A549 (cell line): ENCODE results near the gene RPS6KC1. TPM values are rescaled to one million over a fixed set of nuclear protein-coding genes. Genes with fewer than 3 reads are reported as not detected.

Source experiments
- ATAC-seq, 2 experiments: fragments of 200-7000 bp in 1 of 2; fragments of >200 bp in 1 of 2; cut with Nextera tagmentation in 1 of 2; cut with Tn5 transposase in 1 of 2; 3 replicates each; pipeline versions ENCODE4 v1.8.0 to v1.9.1; 2018 to 2020; ENCODE audit warnings: mild to moderate bottlenecking in 1 of 2, moderate library complexity in 1 of 2
- CTCF ChIA-PET: fragments of 300-600 bp; sonication (Branson Sonifier 250); formaldehyde crosslinking; extraction: SDS; loops from one replicate; lab custom pipeline; 2021; ENCODE audit warnings: antibody characterized with exemption, inconsistent platforms; lab: Yijun Ruan, JAX
- POLR2A ChIA-PET: fragments of 350-600 bp; formaldehyde crosslinking; extraction: SDS; loops from one replicate; lab custom pipeline; 2021; ENCODE audit warnings: antibody characterized with exemption, inconsistent platforms; lab: Yijun Ruan, JAX
- DNase-seq, 2 experiments: peaks; one replicate each; pipeline versions ENCODE4 v3.0.0 to v3.0.0-alpha.2; 2011 to 2016; ENCODE audit warnings: low read depth in 1 of 2, low spot score in 1 of 2
- FAIRE-seq: peaks from 2 replicates; lab custom pipeline; 2011; peaks lifted over from hg19 to GRCh38; lab: Jason Lieb, UNC
- H3K27ac ChIP-seq, 2 experiments: fragments of >200 bp; sonication (Bioruptor Twin); formaldehyde crosslinking; 3 replicates each; pipeline ENCODE4 v1.5.1; 2016 to 2017
- H3K4me1 ChIP-seq: fragments of >200 bp; sonication (Bioruptor Twin); formaldehyde crosslinking; 3 replicates; pipeline ENCODE4 v1.6.1; 2016
- H3K4me2 ChIP-seq: fragments of >200 bp; sonication (Bioruptor Twin); formaldehyde crosslinking; 3 replicates; pipeline ENCODE4 v1.6.1; 2016
- H3K4me3 ChIP-seq: fragments of >200 bp; sonication (Bioruptor Twin); formaldehyde crosslinking; 3 replicates; pipeline ENCODE4 v1.5.1; 2016
- H3K9me3 ChIP-seq: fragments of >200 bp; sonication (Bioruptor Twin); formaldehyde crosslinking; 3 replicates; pipeline ENCODE4 v1.6.1; 2016
- ATOH8 ChIP-seq: fragments of 250-450 bp; sonication (Bioruptor Pico); IDR thresholded peaks from 2 replicates; pipeline ENCODE4 v1.5.0; 2020; ENCODE audit warnings: low read depth, mild to moderate bottlenecking, moderate library complexity
- BHLHE40 ChIP-seq: IDR thresholded peaks from 2 replicates; pipeline ENCODE4 v1.6.1; 2012; ENCODE audit warnings: low read depth, low read length, inconsistent platforms
- CBX2 ChIP-seq: fragments of 200-600 bp; sonication (generic); IDR thresholded peaks from 2 replicates; pipeline ENCODE4 v1.6.1; 2016; ENCODE audit warnings: low read depth, mild to moderate bottlenecking, borderline replicate concordance
- CBX8 ChIP-seq: fragments of 200-600 bp; sonication (generic); IDR thresholded peaks from 2 replicates; pipeline ENCODE4 v1.6.1; 2016
- CEBPB ChIP-seq, 2 experiments: fragments of >200 bp in 1 of 2; sonication (Bioruptor Twin) in 1 of 2; formaldehyde crosslinking in 1 of 2; IDR thresholded peaks; 2 replicates each; pipeline ENCODE4 v1.6.1; 2012 to 2016
- E2F6 ChIP-seq: IDR thresholded peaks from 2 replicates; pipeline ENCODE4 v1.6.1; 2012; ENCODE audit warnings: low read depth, borderline replicate concordance
- ELK1 ChIP-seq: fragments of 150-350 bp; IDR thresholded peaks from 2 replicates; pipeline ENCODE4 v1.6.1; 2014; ENCODE audit warnings: low read depth, mild to moderate bottlenecking, low read length
- EP300 ChIP-seq, 2 experiments: fragments of >200 bp; sonication (Bioruptor Twin); formaldehyde crosslinking; IDR thresholded peaks; 2 replicates in 1 of 2; 3 replicates in 1 of 2; pipeline ENCODE4 v1.6.1; 2016 to 2017
- FOSB ChIP-seq: fragments of 250-450 bp; sonication (Bioruptor Pico); IDR thresholded peaks from 2 replicates; pipeline ENCODE4 v1.5.0; 2020; ENCODE audit warnings: mild to moderate bottlenecking, moderate library complexity
- FOXS1 ChIP-seq: fragments of 250-450 bp; sonication (Bioruptor Pico); IDR thresholded peaks from 2 replicates; pipeline ENCODE4 v1.5.0; 2020; ENCODE audit warnings: mild to moderate bottlenecking, moderate library complexity
- GATA3 ChIP-seq: IDR thresholded peaks from 2 replicates; pipeline ENCODE4 v1.6.1; 2012; ENCODE audit warnings: borderline replicate concordance
- HEYL ChIP-seq: fragments of 250-450 bp; sonication (Bioruptor Pico); IDR thresholded peaks from 2 replicates; pipeline ENCODE4 v1.8.0; 2021; ENCODE audit warnings: mild to moderate bottlenecking, moderate library complexity
- HOXA7 ChIP-seq: fragments of 250-450 bp; sonication (Bioruptor Pico); IDR thresholded peaks from 2 replicates; pipeline ENCODE4 v1.5.0; 2020; ENCODE audit warnings: mild to moderate bottlenecking, moderate library complexity
- HOXB13 ChIP-seq: fragments of 250-450 bp; sonication (Bioruptor Pico); IDR thresholded peaks from 2 replicates; pipeline ENCODE4 v1.5.0; 2020; ENCODE audit warnings: low read depth, mild to moderate bottlenecking, moderate library complexity
- HOXB5 ChIP-seq: fragments of 250-450 bp; sonication (Bioruptor Pico); IDR thresholded peaks from 2 replicates; pipeline ENCODE4 v1.5.0; 2020; ENCODE audit warnings: mild to moderate bottlenecking, moderate library complexity
- JUN ChIP-seq, 2 experiments: fragments of >200 bp; sonication (Bioruptor Twin); formaldehyde crosslinking; IDR thresholded peaks; 2 replicates in 1 of 2; 3 replicates in 1 of 2; pipeline ENCODE4 v1.6.1; 2016 to 2017
- JUNB ChIP-seq: fragments of >200 bp; sonication (Bioruptor Twin); formaldehyde crosslinking; IDR thresholded peaks from 2 replicates; pipeline ENCODE4 v1.6.1; 2016
- KDM1A ChIP-seq: fragments of 200-600 bp; sonication (generic); IDR thresholded peaks from 2 replicates; pipeline ENCODE4 v1.6.1; 2016; ENCODE audit warnings: low read depth, mild to moderate bottlenecking
- KDM5A ChIP-seq: fragments of 200-600 bp; sonication (generic); IDR thresholded peaks from 2 replicates; pipeline ENCODE4 v1.6.1; 2016; ENCODE audit warnings: antibody characterized with exemption, mild to moderate bottlenecking
- MAX ChIP-seq: IDR thresholded peaks from 2 replicates; pipeline ENCODE4 v1.6.1; 2012
- MYC ChIP-seq: IDR thresholded peaks from 2 replicates; pipeline ENCODE4 v1.6.1; 2012; ENCODE audit warnings: mild to moderate bottlenecking, inconsistent platforms, low read length, improper control_type of control experiment, borderline replicate concordance
- PHF8 ChIP-seq: fragments of 200-600 bp; sonication (generic); IDR thresholded peaks from 2 replicates; pipeline ENCODE4 v1.6.1; 2016; ENCODE audit warnings: low read depth, mild to moderate bottlenecking, antibody characterized with exemption, moderate library complexity, borderline replicate concordance
- POLR2A ChIP-seq: IDR thresholded peaks from 2 replicates; pipeline ENCODE4 v1.6.1; 2012; ENCODE audit warnings: mild to moderate bottlenecking, low read length
- RARB ChIP-seq: fragments of 250-450 bp; sonication (Bioruptor Pico); IDR thresholded peaks from 2 replicates; pipeline ENCODE4 v1.8.0; 2021; ENCODE audit warnings: mild to moderate bottlenecking, moderate library complexity
- REST ChIP-seq: fragments of 200-600 bp; sonication (generic); IDR thresholded peaks from 2 replicates; pipeline ENCODE4 v1.6.1; 2016; ENCODE audit warnings: antibody characterized with exemption, mild to moderate bottlenecking, moderate library complexity
- RFX5 ChIP-seq: fragments of 450-650 bp; IDR thresholded peaks from 2 replicates; pipeline ENCODE4 v1.7.1; 2014; ENCODE audit warnings: antibody characterized with exemption, mild to moderate bottlenecking, moderate library complexity
- SREBF2 ChIP-seq: fragments of 450-650 bp; IDR thresholded peaks from 2 replicates; pipeline ENCODE4 v1.6.1; 2014; ENCODE audit warnings: mild to moderate bottlenecking, moderate library complexity
- ZC3H11A ChIP-seq: fragments of 450-650 bp; IDR thresholded peaks from 2 replicates; pipeline ENCODE4 v1.6.1; 2014; ENCODE audit warnings: antibody characterized with exemption, mild to moderate bottlenecking
- ZNF302 ChIP-seq: fragments of 250-450 bp; sonication (Bioruptor Pico); IDR thresholded peaks from 2 replicates; pipeline ENCODE4 v1.9.0; 2021; ENCODE audit warnings: inconsistent platforms, mild to moderate bottlenecking, moderate library complexity
- WGBS: methylation state at CpG from one replicate; pipeline ENCODE4 v1.1.6; 2017; ENCODE audit errors: missing lambda C conversion rate; 5-methylcytosine and 5-hydroxymethylcytosine counted together
- polyA plus RNA-seq, 4 experiments: library from polyadenylated mRNA; depleted of rRNA in 3 of 4; stranded (reverse); fragments of >200 nt; fragmentation: RNase III in 1 of 4; extraction: RNeasy Plus Mini Kit Qiagen cat#74134 plus additional on column Dnase treatment in 1 of 4; gene quantifications; 2 replicates in 3 of 4; 3 replicates in 1 of 4; pipeline ENCODE4 v1.2.3, GENCODE V29; 2011 to 2017
- TF ChIP-seq, protein P1 (sequence below): fragments of >200 bp; sonication (Bioruptor Twin); formaldehyde crosslinking; IDR thresholded peaks from 3 replicates; pipeline ENCODE4 v1.5.1; 2016
- TF ChIP-seq, protein P2 (sequence below): fragments of 450-650 bp; IDR thresholded peaks from 2 replicates; pipeline ENCODE4 v1.6.1; 2014; ENCODE audit warnings: antibody characterized with exemption

The RPS6KC1 gene
- polyA plus RNA-seq, 2 of the 4 experiments (the other 2 are of a cell fraction) = 11.7 to 25.4 TPM

DNA sequence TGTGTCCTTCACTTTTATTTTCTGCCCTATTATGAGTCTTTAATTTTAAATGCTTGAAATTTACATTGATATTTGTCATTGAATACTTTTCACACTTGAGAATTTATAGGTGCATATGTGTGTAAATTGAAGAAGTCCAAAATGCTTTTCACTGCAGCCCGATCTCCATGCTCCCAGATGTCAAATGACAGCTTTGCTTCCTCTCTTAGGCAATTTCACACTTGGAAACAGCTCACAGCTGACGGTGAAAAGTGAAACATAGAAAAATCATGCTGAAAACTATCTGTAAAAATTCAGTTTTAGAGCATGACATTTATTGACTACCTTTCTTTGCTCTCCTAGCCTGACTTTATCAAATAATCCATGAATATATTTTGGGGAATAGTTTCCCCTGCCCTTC lies 196.0 kb downstream of the RPS6KC1 start:
- ATAC-seq (no peak), DNase-seq (no peak), FAIRE-seq (no peak)
- 86% methylated on average over 2 of the region's 2 CpGs for WGBS
- Histone ChIP-seq H3K4me3 (no peak overlapping the region), H3K9me3 (no peaks in the 10 kb centered on the region), H3K27ac (no peak overlapping the region), H3K4me1 (no peaks in the 10 kb centered on the region), H3K4me2 (no peak overlapping the region)
- TF ChIP-seq JUNB (no peak), HOXA7 (CRISPR knock-in tag) (no peak), HOXB13 (no peak), BHLHE40 (no peak), HEYL (no peak), REST (no peak), HOXB5 (no peak), MYC (no peak), EP300 (IDR thresholded peaks at IDR 0.05) (no peak), CBX8 (no peak), SREBF2 (no peak), POLR2A (no peak), ZNF302 (CRISPR knock-in tag) (no peak), RARB (no peak), ATOH8 (CRISPR knock-in tag) (no peak), MAX (no peak), KDM5A (no peak), ZC3H11A (no peak)
- CTCF ChIA-PET = interaction anchor here (0.7 kb wide), 1 partner anchor 876 kb away, joined by 3 read pairs; no protein-coding TSS in a partner anchor
- POLR2A ChIA-PET = no interaction called here

DNA sequence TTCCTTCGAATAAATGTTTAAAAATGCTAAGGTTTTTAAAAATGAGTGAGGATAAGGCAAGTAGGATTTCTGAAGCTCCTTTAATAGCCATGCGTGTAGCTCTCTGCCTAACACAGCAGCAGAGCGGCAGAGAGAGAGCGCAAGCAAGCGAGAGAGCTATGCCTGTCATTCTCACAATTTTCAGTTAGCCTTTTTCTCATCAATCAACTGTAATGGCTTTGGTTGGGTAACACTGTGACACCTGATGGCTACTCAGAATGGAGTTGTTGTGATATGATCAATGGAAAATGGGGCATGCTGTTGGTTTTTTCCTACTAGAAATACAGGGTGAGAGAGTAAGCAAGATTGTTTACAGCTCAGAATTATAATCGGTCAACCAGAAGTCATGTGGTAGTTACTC lies 198.4 kb downstream of the RPS6KC1 start:
- no peaks in the 10 kb centered on the region for H3K9me3 ChIP-seq
- H3K27ac ChIP-seq = no peak overlapping the region
- FAIRE-seq (no peak), DNase-seq (no peak), ATAC-seq (no peak)
- no peaks in the 10 kb centered on the region for H3K4me1 ChIP-seq
- 94% methylated on average over 6 of the region's 6 CpGs for WGBS
- POLR2A ChIA-PET = no interaction called here
- no peak overlapping the region for H3K4me2 ChIP-seq
- no peak overlapping the region for H3K4me3 ChIP-seq
- CTCF ChIA-PET = interaction anchor here (1.0 kb wide), 1 partner anchor 11 kb away, joined by 3 read pairs; no protein-coding TSS in a partner anchor
- no peak for TF ChIP-seq PHF8
- no peak for TF ChIP-seq RARB
- no peak for TF ChIP-seq ELK1
- TF ChIP-seq CBX2 = no peak
- no peak for TF ChIP-seq FOSB (CRISPR knock-in tag)
- no peak for TF ChIP-seq CEBPB (IDR thresholded peaks at IDR 0.05)
- TF ChIP-seq, protein P1, sequence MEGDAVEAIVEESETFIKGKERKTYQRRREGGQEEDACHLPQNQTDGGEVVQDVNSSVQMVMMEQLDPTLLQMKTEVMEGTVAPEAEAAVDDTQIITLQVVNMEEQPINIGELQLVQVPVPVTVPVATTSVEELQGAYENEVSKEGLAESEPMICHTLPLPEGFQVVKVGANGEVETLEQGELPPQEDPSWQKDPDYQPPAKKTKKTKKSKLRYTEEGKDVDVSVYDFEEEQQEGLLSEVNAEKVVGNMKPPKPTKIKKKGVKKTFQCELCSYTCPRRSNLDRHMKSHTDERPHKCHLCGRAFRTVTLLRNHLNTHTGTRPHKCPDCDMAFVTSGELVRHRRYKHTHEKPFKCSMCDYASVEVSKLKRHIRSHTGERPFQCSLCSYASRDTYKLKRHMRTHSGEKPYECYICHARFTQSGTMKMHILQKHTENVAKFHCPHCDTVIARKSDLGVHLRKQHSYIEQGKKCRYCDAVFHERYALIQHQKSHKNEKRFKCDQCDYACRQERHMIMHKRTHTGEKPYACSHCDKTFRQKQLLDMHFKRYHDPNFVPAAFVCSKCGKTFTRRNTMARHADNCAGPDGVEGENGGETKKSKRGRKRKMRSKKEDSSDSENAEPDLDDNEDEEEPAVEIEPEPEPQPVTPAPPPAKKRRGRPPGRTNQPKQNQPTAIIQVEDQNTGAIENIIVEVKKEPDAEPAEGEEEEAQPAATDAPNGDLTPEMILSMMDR = no peak
- TF ChIP-seq ATOH8 (CRISPR knock-in tag) = no peak
- no peak for TF ChIP-seq JUN (IDR thresholded peaks at IDR 0.05)
- TF ChIP-seq MYC = no peak
- no peak for TF ChIP-seq E2F6
- TF ChIP-seq RFX5 = no peak
- no peak for TF ChIP-seq HEYL
- TF ChIP-seq, protein P2, sequence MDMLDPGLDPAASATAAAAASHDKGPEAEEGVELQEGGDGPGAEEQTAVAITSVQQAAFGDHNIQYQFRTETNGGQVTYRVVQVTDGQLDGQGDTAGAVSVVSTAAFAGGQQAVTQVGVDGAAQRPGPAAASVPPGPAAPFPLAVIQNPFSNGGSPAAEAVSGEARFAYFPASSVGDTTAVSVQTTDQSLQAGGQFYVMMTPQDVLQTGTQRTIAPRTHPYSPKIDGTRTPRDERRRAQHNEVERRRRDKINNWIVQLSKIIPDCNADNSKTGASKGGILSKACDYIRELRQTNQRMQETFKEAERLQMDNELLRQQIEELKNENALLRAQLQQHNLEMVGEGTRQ = no peak
- TF ChIP-seq KDM1A = no peak
- no peak for TF ChIP-seq FOXS1 (CRISPR knock-in tag)
- no peak for TF ChIP-seq GATA3
